GM23338 (cell line): Measurements from ENCODE around the gene TMEM107.

Experiments
- CREB1 ChIP-seq: fragments of 250-450 bp; sonication (Bioruptor Pico); IDR thresholded peaks from 2 replicates; pipeline ENCODE4 v1.5.0; 2020; ENCODE audit warnings: low read depth, mild to moderate bottlenecking, moderate library complexity
- CTCF ChIP-seq, 2 experiments: fragments of 200-600 bp in 1 of 2; sonication (generic) in 1 of 2; conservative IDR thresholded peaks; 2 replicates each; pipeline versions ENCODE4 v1.5.1 to v1.6.1; 2016 to 2017; ENCODE audit warnings: antibody characterized with exemption in 2 of 2, low read depth in 2 of 2, mild to moderate bottlenecking in 2 of 2, moderate library complexity in 1 of 2
- ETS1 ChIP-seq: IDR thresholded peaks from 2 replicates; pipeline ENCODE4 v1.6.1; 2016; ENCODE audit warnings: antibody characterized with exemption
- EZH2 ChIP-seq: fragments of 200-600 bp; sonication (generic); IDR thresholded peaks from one replicate; pipeline ENCODE4 v1.8.0; 2017; ENCODE audit warnings: antibody characterized with exemption, mild to moderate bottlenecking, low read depth; ENCODE audit not compliant: unreplicated experiment
- EZH2phosphoT487 ChIP-seq: fragments of 200-600 bp; sonication (generic); IDR thresholded peaks from one replicate; pipeline ENCODE4 v1.8.1; 2018; ENCODE audit warnings: antibody characterized with exemption; ENCODE audit not compliant: unreplicated experiment
- JUNB ChIP-seq: IDR thresholded peaks from one replicate; pipeline ENCODE4 v1.6.1; 2016; ENCODE audit warnings: antibody characterized with exemption; ENCODE audit not compliant: unreplicated experiment
- POLR2AphosphoS5 ChIP-seq: IDR thresholded peaks from 2 replicates; pipeline ENCODE4 v1.6.1; 2016; ENCODE audit warnings: antibody characterized with exemption, low read depth
- REST ChIP-seq: IDR thresholded peaks from one replicate; pipeline ENCODE4 v1.6.1; 2018; ENCODE audit warnings: antibody characterized with exemption; ENCODE audit not compliant: unreplicated experiment
- STAT1 ChIP-seq: IDR thresholded peaks from one replicate; pipeline ENCODE4 v1.6.1; 2016; ENCODE audit warnings: antibody characterized with exemption; ENCODE audit not compliant: unreplicated experiment
- ZNF114 ChIP-seq: fragments of 250-450 bp; sonication (Bioruptor Pico); IDR thresholded peaks from 2 replicates; pipeline ENCODE4 v1.5.0; 2020; ENCODE audit warnings: mild to moderate bottlenecking, moderate library complexity

- TF ChIP-seq CREB1 (CRISPR knock-in tag) (no peak), CTCF (conservative IDR thresholded peaks at IDR 0.05; ENCODE audit: low read depth in 2 of 2) (no peak), EZH2 (no peak), POLR2AphosphoS5 (no peak), EZH2phosphoT487 (no peak), REST (no peak), JUNB (no peak), ETS1 (no peak), STAT1 (no peak), ZNF114 (CRISPR knock-in tag) (no peak)
Measured at GRCh38 chr17:8144401-8145231, 31.6 kb downstream of the TMEM107 start.
